SK-N-SH (cell line): ENCODE data around the gene RNLS. TPM values are rescaled to one million over a fixed set of nuclear protein-coding genes. Genes with fewer than 3 reads are reported as not detected.

ENCODE experiments used
- CTCF ChIA-PET: fragments of 300-600, 350-600 bp; formaldehyde crosslinking; extraction: SDS; loops from one replicate; lab custom pipeline; 2021; lab: Yijun Ruan, JAX
- POLR2A ChIA-PET: fragments of 350-600 bp; sonication (Branson Sonifier 250); formaldehyde crosslinking; extraction: SDS; loops from one replicate; lab custom pipeline; 2020; ENCODE audit warnings: antibody characterized with exemption, inconsistent platforms; lab: Yijun Ruan, JAX
- DNase-seq: peaks from one replicate; pipeline ENCODE4 v3.0.0; 2012
- H2AFZ ChIP-seq: fragments of 200-600 bp; sonication (generic); 2 replicates; pipeline ENCODE4 v1.8.1; 2016; ENCODE audit warnings: antibody characterized with exemption, mild to moderate bottlenecking, low read depth
- H3F3A ChIP-seq: fragments of 200-600 bp; sonication (generic); replicated peaks from 2 replicates; pipeline ENCODE3; 2016; ENCODE audit warnings: antibody characterized with exemption, mild to moderate bottlenecking; ENCODE audit not compliant: insufficient read depth
- H3K27ac ChIP-seq, 2 experiments: fragments of 200-500 bp in 1 of 2; fragments of 200-600 bp in 1 of 2; sonication (Bioruptor generic) in 1 of 2; sonication (generic), shearing (Covaris generic) in 1 of 2; 2 replicates each; pipeline versions ENCODE4 v1.5.1 to v1.6.1; 2014 to 2016; ENCODE audit warnings: low read depth in 2 of 2, inconsistent platforms in 1 of 2, low read length in 1 of 2, mild to moderate bottlenecking in 1 of 2, mixed read lengths in 1 of 2
- H3K27me3 ChIP-seq: fragments of 200-600 bp; sonication (generic), shearing (Covaris generic); 2 replicates; pipeline ENCODE4 v1.6.1; 2016; ENCODE audit warnings: mixed run types; ENCODE audit not compliant: insufficient read depth
- H3K36me3 ChIP-seq, 2 experiments: fragments of 200-500 bp in 1 of 2; fragments of 200-600 bp in 1 of 2; sonication (Bioruptor generic) in 1 of 2; sonication (generic) in 1 of 2; replicated peaks in 1 of 2; 2 replicates each; pipeline versions ENCODE3 to v1.5.1; 2014 to 2016; ENCODE audit warnings: low read length in 1 of 2, mild to moderate bottlenecking in 1 of 2; ENCODE audit not compliant: insufficient read depth in 2 of 2, control insufficient read depth in 1 of 2
- H3K4me1 ChIP-seq, 2 experiments: fragments of 200-500 bp in 1 of 2; fragments of 200-600 bp in 1 of 2; sonication (Bioruptor generic) in 1 of 2; sonication (generic), shearing (Covaris generic) in 1 of 2; 2 replicates each; pipeline versions ENCODE4 v1.5.1 to v1.6.1; 2014 to 2016; ENCODE audit warnings: low read depth in 1 of 2, low read length in 1 of 2, mixed run types in 1 of 2; ENCODE audit not compliant: insufficient read depth in 2 of 2, control insufficient read depth in 1 of 2
- H3K4me2 ChIP-seq: fragments of 200-600 bp; sonication (generic), shearing (Covaris generic); 2 replicates; pipeline ENCODE4 v1.6.1; 2017; ENCODE audit warnings: mixed run types
- H3K4me3 ChIP-seq, 2 experiments: fragments of 200-500 bp in 1 of 2; fragments of 200-600 bp in 1 of 2; sonication (Bioruptor generic) in 1 of 2; sonication (generic), shearing (Covaris generic) in 1 of 2; 2 replicates each; pipeline versions ENCODE4 v1.5.1 to v1.8.1; 2014 to 2016; ENCODE audit warnings: low read depth in 2 of 2, inconsistent platforms in 1 of 2, low read length in 1 of 2, mild to moderate bottlenecking in 1 of 2, mixed read lengths in 1 of 2, moderate library complexity in 1 of 2
- H3K79me2 ChIP-seq: fragments of 200-600 bp; sonication (generic); 2 replicates; pipeline ENCODE4 v1.8.1; 2017; ENCODE audit warnings: mild to moderate bottlenecking; ENCODE audit not compliant: insufficient read depth
- H3K9ac ChIP-seq: fragments of 200-600 bp; sonication (generic); 2 replicates; pipeline ENCODE4 v1.6.1; 2017; ENCODE audit warnings: mixed run types
- H3K9me2 ChIP-seq: fragments of 200-600 bp; sonication (generic); 2 replicates; pipeline ENCODE4 v1.6.1; 2017; ENCODE audit warnings: mixed run types
- H3K9me3 ChIP-seq: fragments of 200-600 bp; sonication (generic); 2 replicates; pipeline ENCODE4 v1.6.1; 2017; ENCODE audit warnings: mixed run types, mild to moderate bottlenecking, moderate library complexity
- H4K20me1 ChIP-seq: fragments of 200-600 bp; sonication (generic); 2 replicates; pipeline ENCODE4 v1.6.1; 2017; ENCODE audit warnings: mild to moderate bottlenecking, mixed run types; ENCODE audit not compliant: insufficient read depth
- EP300 ChIP-seq, 2 experiments: IDR thresholded peaks; 2 replicates each; pipeline versions ENCODE4 v1.4.0 to v1.6.1; 2012; ENCODE audit warnings: borderline replicate concordance in 1 of 2, low read depth in 1 of 2, low read length in 1 of 2
- EZH2phosphoT487 ChIP-seq: fragments of 200-600 bp; sonication (generic); IDR thresholded peaks from 2 replicates; pipeline ENCODE4 v1.6.1; 2017; ENCODE audit warnings: low read depth, mixed run types, mild to moderate bottlenecking, antibody characterized with exemption, moderate library complexity, borderline replicate concordance
- FOSL2 ChIP-seq: IDR thresholded peaks from 2 replicates; pipeline ENCODE4 v1.4.0; 2012; ENCODE audit warnings: low read depth, mild to moderate bottlenecking, moderate library complexity, borderline replicate concordance
- FOXJ3 ChIP-seq: sonication (generic); formaldehyde crosslinking; IDR thresholded peaks from 2 replicates; pipeline ENCODE4 v1.5.1; 2020; ENCODE audit warnings: mild to moderate bottlenecking, missing genetic modification reagents
- FOXM1 ChIP-seq: IDR thresholded peaks from 2 replicates; pipeline ENCODE4 v1.4.0; 2012; ENCODE audit warnings: low read depth, mild to moderate bottlenecking
- GATA2 ChIP-seq: sonication (generic); formaldehyde crosslinking; IDR thresholded peaks from 2 replicates; pipeline ENCODE4 v1.5.0; 2020; ENCODE audit warnings: mild to moderate bottlenecking, missing genetic modification reagents
- IRF3 ChIP-seq: fragments of 150-350 bp; IDR thresholded peaks from 2 replicates; pipeline ENCODE4 v1.6.1; 2016; ENCODE audit warnings: mild to moderate bottlenecking, low read depth, low read length
- JUND ChIP-seq: IDR thresholded peaks from 2 replicates; pipeline ENCODE4 v1.4.0; 2012
- MAX ChIP-seq: IDR thresholded peaks from 2 replicates; pipeline ENCODE4 v1.4.0; 2012; ENCODE audit warnings: low read depth
- MEF2A ChIP-seq: IDR thresholded peaks from 2 replicates; pipeline ENCODE4 v1.4.0; 2012; ENCODE audit warnings: low read depth, borderline replicate concordance
- MXI1 ChIP-seq: IDR thresholded peaks from 2 replicates; pipeline ENCODE4 v1.6.1; 2012; ENCODE audit warnings: mild to moderate bottlenecking, low read depth, low read length, improper control_type of control experiment
- NFIC ChIP-seq: IDR thresholded peaks from 2 replicates; pipeline ENCODE4 v1.4.0; 2012; ENCODE audit warnings: borderline replicate concordance
- NRF1 ChIP-seq: IDR thresholded peaks from 2 replicates; pipeline ENCODE4 v1.6.1; 2012; ENCODE audit warnings: low read depth, mild to moderate bottlenecking, low read length
- POLR2AphosphoS5 ChIP-seq: IDR thresholded peaks from 2 replicates; pipeline ENCODE4 v1.6.1; 2012; ENCODE audit warnings: low read depth, low read length
- RAD21 ChIP-seq: IDR thresholded peaks from 2 replicates; pipeline ENCODE4 v1.6.1; 2012; ENCODE audit warnings: mild to moderate bottlenecking, low read length
- RFX5 ChIP-seq: IDR thresholded peaks from 2 replicates; pipeline ENCODE4 v1.6.1; 2012; ENCODE audit warnings: mild to moderate bottlenecking, improper control_type of control experiment, low read length
- RXRA ChIP-seq: IDR thresholded peaks from 2 replicates; pipeline ENCODE4 v1.4.0; 2012; ENCODE audit warnings: low read depth, mild to moderate bottlenecking, borderline replicate concordance
- SMC3 ChIP-seq: IDR thresholded peaks from 2 replicates; pipeline ENCODE4 v1.6.1; 2012; ENCODE audit warnings: low read depth, low read length, improper control_type of control experiment
- TAF1 ChIP-seq: IDR thresholded peaks from 2 replicates; pipeline ENCODE4 v1.6.1; 2012; ENCODE audit warnings: low read depth, mild to moderate bottlenecking, low read length, moderate library complexity, borderline replicate concordance
- USF1 ChIP-seq: IDR thresholded peaks from 2 replicates; pipeline ENCODE4 v1.4.0; 2012; ENCODE audit warnings: low read depth, borderline replicate concordance
- USF2 ChIP-seq: fragments of 150-350 bp; IDR thresholded peaks from 2 replicates; pipeline ENCODE4 v1.6.1; 2017; ENCODE audit warnings: antibody characterized with exemption, low read length, low read depth, borderline replicate concordance
- YY1 ChIP-seq: IDR thresholded peaks from 2 replicates; pipeline ENCODE4 v1.4.0; 2012; ENCODE audit warnings: low read depth, mild to moderate bottlenecking
- WGBS: methylation state at CpG from one replicate; pipeline ENCODE4 v1.1.6; 2017; ENCODE audit warnings: low lambda C conversion rate; 5-methylcytosine and 5-hydroxymethylcytosine counted together
- polyA plus RNA-seq, 3 experiments: library from polyadenylated mRNA; depleted of rRNA; stranded (reverse); fragments of >200 nt; gene quantifications; 2 replicates each; pipeline ENCODE4 v1.2.3, GENCODE V29; 2012

RNLS gene
- polyA plus RNA-seq, 1 of the 3 experiments (the other 2 are of a cell fraction): not detected

- TF ChIP-seq MEF2A (no peak), SMC3 (no peak), RFX5 (no peak), YY1 (no peak), MAX (no peak), TAF1 (no peak)
Measured at GRCh38 chr10:88383276-88383675, 199.8 kb downstream of the RNLS start (continued).

GRCh38 chr10:88382699-88383098 is 200.4 kb downstream of the RNLS start:
- H3K4me3 ChIP-seq: no peak overlapping the region
- H3F3A ChIP-seq: no peaks in the 10 kb centered on the region
- no peak for TF ChIP-seq NRF1
- TF ChIP-seq, all 33 proteins: peak for 0
- no peaks in the 10 kb centered on the region for H3K36me3 ChIP-seq
- DNase-seq: no peak
- no peaks in the 10 kb centered on the region for H4K20me1 ChIP-seq
- no peak overlapping the region for H3K9ac ChIP-seq
- H3K4me2 ChIP-seq: no peak overlapping the region
- peaks cover 8% of the 10 kb centered on the region; the same call in 1 of the 2 replicates for H3K9me3 ChIP-seq
- WGBS: 91% methylated on average over 2 of the region's 2 CpGs
- POLR2A ChIA-PET: no interaction called here
- H3K27ac ChIP-seq: no peak overlapping the region
- H3K4me1 ChIP-seq: peaks cover 9 to 25% of the 10 kb centered on the region in 2 experiments; a peak in 3 of 4 replicates
- H3K9me2 ChIP-seq: no peaks in the 10 kb centered on the region
- CTCF ChIA-PET: interaction anchor here (1.2 kb wide), 2 partner anchors 9 to 170 kb away, joined by 3 to 4 read pairs; no protein-coding TSS in a partner anchor
- no peaks in the 10 kb centered on the region for H3K27me3 ChIP-seq
- no peaks in the 10 kb centered on the region for H3K79me2 ChIP-seq
- no peak overlapping the region for H2AFZ ChIP-seq

- DNase-seq: no peak
- Histone ChIP-seq H3K79me2 (no peaks in the 10 kb centered on the region), H3K9ac (no peak overlapping the region), H3K4me1 (peaks cover 0 to 5% of the 10 kb centered on the region in 2 experiments; a peak in 1 of 4 replicates), H3K4me2 (no peak overlapping the region), H3K27ac (peak overlapping the region in 1 of 2 experiments; percentile 22; a peak in 1 of 4 replicates), H3K27me3 (no peaks in the 10 kb centered on the region), H3F3A (no peaks in the 10 kb centered on the region), H2AFZ (no peak overlapping the region), H3K9me2 (no peaks in the 10 kb centered on the region), H4K20me1 (no peaks in the 10 kb centered on the region), H3K4me3 (no peak overlapping the region), H3K9me3 (peaks cover 8% of the 10 kb centered on the region; the same call in 1 of the 2 replicates), H3K36me3 (no peaks in the 10 kb centered on the region)
- ChIA-PET POLR2A (no interaction called here), CTCF (no interaction called here)
- WGBS: no CpG with 5 or more reads among the region's 2 CpGs
- TF ChIP-seq EZH2phosphoT487: no peak
- no peak for TF ChIP-seq USF2
- no peak for TF ChIP-seq NRF1
- TF ChIP-seq GATA2 (CRISPR knock-in tag): no peak
- TF ChIP-seq FOXM1: no peak
- no peak for TF ChIP-seq SMC3
- TF ChIP-seq RAD21: no peak
- TF ChIP-seq EP300 (IDR thresholded peaks at IDR 0.05; ENCODE audit: borderline replicate concordance in 1 of 2, low read depth in 1 of 2, low read length in 1 of 2): no peak
- TF ChIP-seq MAX: no peak
- 0 out of 2 replicates have a peak, but pooled peaks have one; percentile 4 for TF ChIP-seq JUND
- TF ChIP-seq RXRA: no peak
- TF ChIP-seq MEF2A: no peak
- TF ChIP-seq IRF3: no peak
- no peak for TF ChIP-seq USF1
- no peak for TF ChIP-seq TAF1
- TF ChIP-seq NFIC: peak; percentile 41
- TF ChIP-seq YY1: no peak
- TF ChIP-seq FOSL2: peak; percentile 14; the same call in 1 of the 2 replicates
- TF ChIP-seq MXI1: no peak
- TF ChIP-seq POLR2AphosphoS5: no peak
- TF ChIP-seq FOXJ3 (CRISPR knock-in tag): no peak
Measured at GRCh38 chr10:88379575-88379974, 203.5 kb downstream of the RNLS start.
